Measurements from ENCODE around the gene SURF4. TPM values are rescaled to one million over a fixed set of nuclear protein-coding genes. Genes with fewer than 3 reads are reported as not detected.

The SURF4 gene
- total and polyA plus RNA-seq, 2 experiments from 2014 or later = 354 to 360 TPM

GRCh38 chr9:133423216-133423615, 47.4 kb upstream of the SURF4 start:
- TF ChIP-seq EZH2 (IDR thresholded peaks at IDR 0.05; ENCODE audit: borderline replicate concordance) (no peak), CTCF (IDR thresholded peaks at IDR 0.05; ENCODE audit: poor library complexity) (no peak), EZH2phosphoT487 (IDR thresholded peaks at IDR 0.05; ENCODE audit: low read depth, severe bottlenecking, unreplicated experiment) (no peak)
- 57% methylated on average over 3 of the region's 3 CpGs for WGBS (ENCODE audit: low lambda C conversion rate, missing lambda C conversion rate)
- Histone ChIP-seq H3K27ac (no peak overlapping the region), H3K27me3 (no peaks in the 10 kb centered on the region), H3K4me2 (no peak overlapping the region), H3K36me3 (replicated peaks; ENCODE audit: insufficient read depth, low read depth) (no peaks in the 10 kb centered on the region), H3K79me2 (no peaks in the 10 kb centered on the region), H2AFZ (no peak overlapping the region), H3K9me2 (replicated peaks; ENCODE audit: insufficient read depth) (no peaks in the 10 kb centered on the region), H3K4me1 (ENCODE audit: insufficient read depth) (peaks cover 6% of the 10 kb centered on the region), H3K4me3 (no peak overlapping the region), H3K9me3 (ENCODE audit: low read depth) (no peaks in the 10 kb centered on the region), H4K20me1 (ENCODE audit: insufficient read depth, poor library complexity, severe bottlenecking) (no peaks in the 10 kb centered on the region)
- DNase-seq (ENCODE audit: low spot score) = no peak

- H3K9me3 ChIP-seq (ENCODE audit: low read depth) = no peaks in the 10 kb centered on the region
- no peaks in the 10 kb centered on the region for H4K20me1 ChIP-seq (ENCODE audit: insufficient read depth, poor library complexity, severe bottlenecking)
- H3K27ac ChIP-seq = no peak within 1 kb of the TSS
- 72% methylated on average over 23 of the region's 23 CpGs for WGBS (ENCODE audit: low lambda C conversion rate, missing lambda C conversion rate)
- H3K9me2 ChIP-seq (replicated peaks; ENCODE audit: insufficient read depth) = no peaks in the 10 kb centered on the region
- no peaks in the 10 kb centered on the region for H3K36me3 ChIP-seq (replicated peaks; ENCODE audit: insufficient read depth, low read depth)
- no peak for DNase-seq (ENCODE audit: low spot score)
- H3K27me3 ChIP-seq = no peaks in the 10 kb centered on the region
- peaks cover 8% of the 10 kb centered on the region for H3K79me2 ChIP-seq
- no peak within 1 kb of the TSS for H3K4me3 ChIP-seq
- H3K4me1 ChIP-seq (ENCODE audit: insufficient read depth) = peaks cover 5% of the 10 kb centered on the region
- no peak within 1 kb of the TSS for H3K4me2 ChIP-seq
- TF ChIP-seq EZH2 (IDR thresholded peaks at IDR 0.05; ENCODE audit: borderline replicate concordance) (no peak), CTCF (IDR thresholded peaks at IDR 0.05; ENCODE audit: poor library complexity) (peak; percentile 11)
- no peak within 1 kb of the TSS for H2AFZ ChIP-seq
Measured at GRCh38 chr9:133421615-133422542, 46.0 kb upstream of the SURF4 start, which contains the start of gene ADAMTS13. Gene ADAMTS13 (plus strand): TSS chr9:133422367. CDS start chr9:133422444, 77 bp downstream.

- no peak for DNase-seq (ENCODE audit: low spot score)
- 81% methylated on average over 5 of the region's 5 CpGs for WGBS (ENCODE audit: low lambda C conversion rate, missing lambda C conversion rate)
- no peak overlapping the region for H3K4me2 ChIP-seq
- TF ChIP-seq CTCF (IDR thresholded peaks at IDR 0.05; ENCODE audit: poor library complexity) (no peak), EZH2 (IDR thresholded peaks at IDR 0.05; ENCODE audit: borderline replicate concordance) (no peak), EZH2phosphoT487 (IDR thresholded peaks at IDR 0.05; ENCODE audit: low read depth, severe bottlenecking, unreplicated experiment) (no peak)
- peaks cover 13% of the 10 kb centered on the region for H3K4me1 ChIP-seq (ENCODE audit: insufficient read depth)
- no peak overlapping the region for H3K27ac ChIP-seq
- H3K9me2 ChIP-seq (replicated peaks; ENCODE audit: insufficient read depth) = no peaks in the 10 kb centered on the region
- no peaks in the 10 kb centered on the region for H4K20me1 ChIP-seq (ENCODE audit: insufficient read depth, poor library complexity, severe bottlenecking)
- H3K9me3 ChIP-seq (ENCODE audit: low read depth) = no peaks in the 10 kb centered on the region
- no peaks in the 10 kb centered on the region for H3K36me3 ChIP-seq (replicated peaks; ENCODE audit: insufficient read depth, low read depth)
- H3K27me3 ChIP-seq = no peaks in the 10 kb centered on the region
- H2AFZ ChIP-seq = no peak overlapping the region
- H3K4me3 ChIP-seq = no peak overlapping the region
- peaks cover 23% of the 10 kb centered on the region for H3K79me2 ChIP-seq
Measured at GRCh38 chr9:133420392-133420827, 44.5 kb upstream of the SURF4 start.

Data from hepatocyte (in vitro differentiated cells).